ENCODE measurements around the gene ITFG1.
"Not testable (repeated sequence)": the region's sequence is repeated elsewhere in the genome, so short reads cannot be mapped to it uniquely, and the experiment has no call there.

ITFG1 gene

GRCh38 chr16:47196457-47196856, 264.4 kb downstream of the ITFG1 start:
- no peak for DNase-seq (ENCODE audit: low read depth)
- no peak overlapping the region for H3K4me3 ChIP-seq (ENCODE audit: low read depth, low read length)
- TF ChIP-seq, protein P1, sequence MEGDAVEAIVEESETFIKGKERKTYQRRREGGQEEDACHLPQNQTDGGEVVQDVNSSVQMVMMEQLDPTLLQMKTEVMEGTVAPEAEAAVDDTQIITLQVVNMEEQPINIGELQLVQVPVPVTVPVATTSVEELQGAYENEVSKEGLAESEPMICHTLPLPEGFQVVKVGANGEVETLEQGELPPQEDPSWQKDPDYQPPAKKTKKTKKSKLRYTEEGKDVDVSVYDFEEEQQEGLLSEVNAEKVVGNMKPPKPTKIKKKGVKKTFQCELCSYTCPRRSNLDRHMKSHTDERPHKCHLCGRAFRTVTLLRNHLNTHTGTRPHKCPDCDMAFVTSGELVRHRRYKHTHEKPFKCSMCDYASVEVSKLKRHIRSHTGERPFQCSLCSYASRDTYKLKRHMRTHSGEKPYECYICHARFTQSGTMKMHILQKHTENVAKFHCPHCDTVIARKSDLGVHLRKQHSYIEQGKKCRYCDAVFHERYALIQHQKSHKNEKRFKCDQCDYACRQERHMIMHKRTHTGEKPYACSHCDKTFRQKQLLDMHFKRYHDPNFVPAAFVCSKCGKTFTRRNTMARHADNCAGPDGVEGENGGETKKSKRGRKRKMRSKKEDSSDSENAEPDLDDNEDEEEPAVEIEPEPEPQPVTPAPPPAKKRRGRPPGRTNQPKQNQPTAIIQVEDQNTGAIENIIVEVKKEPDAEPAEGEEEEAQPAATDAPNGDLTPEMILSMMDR (conservative IDR thresholded peaks at IDR 0.05; ENCODE audit: low read depth, low read length): no peak

- DNase-seq (ENCODE audit: low read depth): no peak
- TF ChIP-seq, protein P1 (conservative IDR thresholded peaks at IDR 0.05; ENCODE audit: low read depth, low read length): no peak
- no peak overlapping the region for H3K4me3 ChIP-seq (ENCODE audit: low read depth, low read length)
Measured at GRCh38 chr16:47182318-47182717, 278.5 kb downstream of the ITFG1 start.

GRCh38 chr16:47181066-47181465, 279.8 kb downstream of the ITFG1 start:
- not testable (repeated sequence) for DNase-seq (ENCODE audit: low read depth)

GRCh38 chr16:47180073-47180472, 280.8 kb downstream of the ITFG1 start:
- no peak overlapping the region for H3K4me3 ChIP-seq (ENCODE audit: low read depth, low read length)
- TF ChIP-seq, protein P1 (conservative IDR thresholded peaks at IDR 0.05; ENCODE audit: low read depth, low read length): no peak
- no peak for DNase-seq (ENCODE audit: low read depth)

More at GRCh38 chr16:47181066-47181465, 279.8 kb downstream of the ITFG1 start:
- not testable (repeated sequence) for H3K4me3 ChIP-seq (ENCODE audit: low read depth, low read length)

DNA sequence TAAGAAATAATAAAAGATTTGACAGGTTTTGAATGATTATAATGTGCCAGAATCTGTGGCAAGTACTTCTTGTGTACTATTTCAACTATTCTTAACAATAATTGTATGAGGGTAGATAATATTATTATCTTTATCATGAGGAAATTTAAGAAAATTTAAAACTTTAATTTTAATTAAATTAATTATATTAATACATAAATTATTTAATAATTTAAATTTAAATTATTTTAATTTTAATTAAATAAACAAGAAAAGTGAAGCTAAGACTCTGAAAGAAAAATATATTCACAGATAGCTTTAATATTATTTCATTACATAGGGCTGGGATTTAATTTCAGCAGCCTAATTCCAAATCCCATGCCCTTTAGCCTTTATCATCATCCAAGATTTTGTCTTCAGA, 285.7 kb downstream of the ITFG1 start:
- TF ChIP-seq, protein P1 (conservative IDR thresholded peaks at IDR 0.05; ENCODE audit: low read depth, low read length): no peak
- no peak for DNase-seq (ENCODE audit: low read depth)

DNA sequence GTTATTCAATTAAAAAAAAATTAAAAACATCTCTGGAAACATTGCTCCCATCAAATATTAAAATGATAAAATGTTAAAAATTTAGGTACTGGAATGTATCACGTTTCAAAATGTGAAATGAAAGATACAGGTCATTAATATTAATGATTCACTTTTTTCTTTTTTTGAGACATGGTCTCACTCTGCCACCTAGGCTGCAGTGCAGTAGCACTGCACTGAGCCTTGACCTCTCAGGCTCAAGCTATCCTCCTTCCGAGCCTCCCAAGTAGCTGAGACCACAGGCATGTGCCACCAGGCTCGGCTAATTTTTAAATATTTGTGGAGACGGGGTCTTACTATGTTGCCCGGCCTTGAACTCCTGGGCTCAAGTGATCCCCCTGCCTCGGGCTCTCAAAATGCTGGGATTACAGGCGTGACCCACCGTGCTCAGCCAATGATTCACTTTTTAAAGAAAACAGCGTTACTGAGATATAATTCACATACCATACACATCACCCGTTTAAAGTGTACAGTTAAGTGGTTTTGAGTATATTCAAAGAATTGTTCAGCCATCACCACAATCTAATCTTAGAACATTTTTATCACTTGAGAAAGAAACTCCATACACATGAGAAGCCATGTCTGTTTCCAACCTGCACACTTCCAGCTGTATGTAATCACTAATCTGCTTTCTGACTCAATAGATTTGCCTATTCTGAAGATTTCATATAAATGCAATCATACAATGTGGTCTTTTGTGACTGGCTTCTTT, 298.0 kb downstream of the ITFG1 start:
- no peak overlapping the region for H3K4me3 ChIP-seq (ENCODE audit: low read depth, low read length)
- TF ChIP-seq, protein P1 (conservative IDR thresholded peaks at IDR 0.05; ENCODE audit: low read depth, low read length): no peak
- DNase-seq (ENCODE audit: low read depth): no peak

More for the DNA sequence above, 285.7 kb downstream of the ITFG1 start:
- no peak overlapping the region for H3K4me3 ChIP-seq (ENCODE audit: low read depth, low read length)

- no peak for DNase-seq (ENCODE audit: low read depth)
- H3K4me3 ChIP-seq (ENCODE audit: low read depth, low read length): no peak overlapping the region
- TF ChIP-seq, protein P1 (conservative IDR thresholded peaks at IDR 0.05; ENCODE audit: low read depth, low read length): no peak
Measured at GRCh38 chr16:47161464-47161863, 299.4 kb downstream of the ITFG1 start.
